Breast epithelium (tissue), 4 donors: ENCODE measurements around the gene CYP4A22. TPM values are rescaled to one million over a fixed set of nuclear protein-coding genes. Genes with fewer than 3 reads are reported as not detected.
A peak's percentile ranks its signal among the peaks of the same experiment; 100 is the strongest.

ENCODE experiments used
- DNase-seq, 2 donors: peaks; one replicate each; pipeline ENCODE4 v3.0.0-alpha.2; 2019; ENCODE audit warnings: low spot score in 2 of 2
- H3K27ac ChIP-seq, 2 donors: fragments of 200-600 bp; sonication (generic) in 1 of 2; one replicate each; pipeline ENCODE4 v1.5.1; 2016 to 2019; ENCODE audit warnings: mild to moderate bottlenecking in 1 of 2
- H3K27me3 ChIP-seq, 2 donors: fragments of 200-600 bp; sonication (generic) in 1 of 2; one replicate each; pipeline versions ENCODE4 v1.5.1 to v1.6.0; 2017 to 2019; ENCODE audit warnings: control low read depth in 1 of 2, mild to moderate bottlenecking in 1 of 2
- H3K36me3 ChIP-seq: fragments of 200-600 bp; one replicate; pipeline ENCODE4 v1.5.1; 2019
- H3K4me1 ChIP-seq, 2 donors: fragments of 200-600 bp; sonication (generic); one replicate each; pipeline ENCODE4 v1.5.1; 2016 to 2019; ENCODE audit warnings: control low read depth in 1 of 2
- H3K4me3 ChIP-seq, 3 donors: fragments of 200-600 bp; sonication (generic); 1 replicate in 2 of 3; 2 replicates in 1 of 3; pipeline ENCODE4 v1.5.1; 2016 to 2019; ENCODE audit warnings: mild to moderate bottlenecking in 3 of 3, moderate library complexity in 2 of 3
- H3K9me3 ChIP-seq, 2 donors: fragments of 200-600 bp; sonication (generic) in 1 of 2; one replicate each; pipeline ENCODE4 v1.5.1; 2016 to 2019; ENCODE audit warnings: control low read depth in 1 of 2
- CTCF ChIP-seq, 3 donors: fragments of 450-650 bp; IDR thresholded peaks; one replicate each; pipeline ENCODE4 v1.5.1; 2016 to 2017; ENCODE audit warnings: antibody characterized with exemption in 3 of 3, mild to moderate bottlenecking in 3 of 3, moderate library complexity in 3 of 3
- POLR2A ChIP-seq: fragments of 450-650 bp; IDR thresholded peaks from one replicate; pipeline ENCODE4 v1.6.1; 2016; ENCODE audit warnings: antibody characterized with exemption, mild to moderate bottlenecking, moderate library complexity
- POLR2AphosphoS5 ChIP-seq, 3 donors: sonication (generic); formaldehyde crosslinking; IDR thresholded peaks; one replicate each; pipeline ENCODE4 v1.6.1; 2017; ENCODE audit warnings: antibody characterized with exemption in 3 of 3
- intact Hi-C: fragments of 100-400 bp; cut with DNase I; formaldehyde crosslinking; loops from one replicate; pipeline ENCODE4 v1.15.1; 2023; ENCODE audit warnings: low total_unique reads
- total RNA-seq, 3 donors: library from RNA; depleted of rRNA; stranded (reverse); fragments of >200 nt; gene quantifications; one replicate each; pipeline ENCODE4 v1.1.0, GENCODE V29; 2016

Gene CYP4A22
- total RNA-seq, 3 donors from 2014 or later = 0.44 to 2.2 (median 0.66) TPM

GRCh38 chr1:47178020-47178419, 40.8 kb downstream of the CYP4A22 start:
- Histone ChIP-seq H3K4me3 (no peak overlapping the region), H3K36me3 (no peaks in the 10 kb centered on the region), H3K9me3 (no peaks in the 10 kb centered on the region), H3K27ac (no peak overlapping the region), H3K4me1 (peaks cover 0 to 10% of the 10 kb centered on the region in 2 donors), H3K27me3 (no peaks in the 10 kb centered on the region)
- DNase-seq = no peak
- TF ChIP-seq POLR2AphosphoS5 (IDR thresholded peaks at IDR 0.05) (no peak), POLR2A (no peak), CTCF (IDR thresholded peaks at IDR 0.05) (no peak)
- intact Hi-C loops = no loop called here

DNA sequence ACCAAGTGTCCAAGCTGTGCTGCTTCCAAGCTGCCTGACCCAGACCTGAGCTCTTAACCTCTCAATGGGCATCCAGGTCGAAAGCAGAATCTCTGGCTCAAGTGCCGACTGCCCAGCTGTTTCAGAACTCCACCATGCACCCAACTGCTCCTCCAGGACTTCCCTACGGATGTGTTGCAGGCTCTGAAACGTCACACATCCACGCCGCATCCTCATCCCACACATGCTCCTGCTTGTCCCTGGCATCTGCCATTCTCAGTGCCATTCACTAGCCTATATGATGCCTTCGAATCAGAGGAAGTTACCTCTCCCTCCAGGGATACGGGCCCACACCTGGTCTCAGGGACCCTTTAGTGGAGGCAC, 41.4 kb downstream of the CYP4A22 start:
- Histone ChIP-seq H3K27me3 (no peaks in the 10 kb centered on the region), H3K27ac (no peak overlapping the region), H3K36me3 (no peaks in the 10 kb centered on the region), H3K4me3 (peak overlapping the region in 1 of 3 donors; percentile 61), H3K9me3 (no peaks in the 10 kb centered on the region), H3K4me1 (peaks cover 0 to 10% of the 10 kb centered on the region in 2 donors)
- TF ChIP-seq CTCF (IDR thresholded peaks at IDR 0.05) (no peak), POLR2AphosphoS5 (IDR thresholded peaks at IDR 0.05) (no peak), POLR2A (no peak)
- intact Hi-C loops = no loop called here
- no peak for DNase-seq

- Histone ChIP-seq H3K27ac (peak overlapping the region; percentile 54 to 75), H3K27me3 (no peaks in the 10 kb centered on the region), H3K4me3 (peak overlapping the region; percentile 27 to 61 (median 48)), H3K36me3 (no peaks in the 10 kb centered on the region), H3K4me1 (peaks cover 0 to 10% of the 10 kb centered on the region in 2 donors), H3K9me3 (no peaks in the 10 kb centered on the region)
- peak; percentile 86 to 88 for DNase-seq
- peak in 2 of 3 donors; percentile 44 to 60 for TF ChIP-seq POLR2AphosphoS5 (IDR thresholded peaks at IDR 0.05)
- peak; percentile 62 to 90 (median 86) for TF ChIP-seq CTCF (IDR thresholded peaks at IDR 0.05)
- TF ChIP-seq POLR2A = no peak
- intact Hi-C loops = no loop called here
These were observed 42.1 kb downstream of the CYP4A22 start for GRCh38 chr1:47179017-47179987.

- no peak for DNase-seq
- Histone ChIP-seq H3K27ac (peak overlapping the region in 1 of 2 donors; percentile 75), H3K36me3 (no peaks in the 10 kb centered on the region), H3K4me1 (peaks cover 0 to 10% of the 10 kb centered on the region in 2 donors), H3K27me3 (no peaks in the 10 kb centered on the region), H3K9me3 (no peaks in the 10 kb centered on the region), H3K4me3 (peak overlapping the region in 1 of 3 donors; percentile 48)
- TF ChIP-seq POLR2AphosphoS5 (IDR thresholded peaks at IDR 0.05) (no peak), CTCF (IDR thresholded peaks at IDR 0.05) (no peak), POLR2A (no peak)
- intact Hi-C loops = loop anchor here (10.0 kb wide), 1 partner anchor 535 kb away; no protein-coding TSS in a partner anchor
These were observed 42.8 kb downstream of the CYP4A22 start for GRCh38 chr1:47179988-47180563.
